GM21529 (cell line): ENCODE data around the gene ATF6B.
"Not testable (repeated sequence)": the region's sequence is repeated elsewhere in the genome, so short reads cannot be mapped to it uniquely, and the experiment has no call there.

Experiments used
- ATAC-seq: cut with Tn5 transposase; IDR thresholded peaks from one replicate; pipeline ENCODE4 v1.9.1; 2021; ENCODE audit not compliant: unreplicated experiment

Gene ATF6B

GRCh38 chr6:32083812-32084768, 44.0 kb downstream of the ATF6B start:
- no peak for ATAC-seq

- no peak for ATAC-seq
These were observed 45.1 kb downstream of the ATF6B start for GRCh38 chr6:32082935-32083334.

GRCh38 chr6:32082478-32082877, 45.6 kb downstream of the ATF6B start:
- no peak for ATAC-seq

GRCh38 chr6:32081168-32081990, 46.7 kb downstream of the ATF6B start:
- ATAC-seq = no peak

GRCh38 chr6:32079566-32080290, 48.3 kb downstream of the ATF6B start:
- ATAC-seq = no peak

GRCh38 chr6:32076321-32076809, 51.7 kb downstream of the ATF6B start:
- no peak for ATAC-seq

- ATAC-seq = no peak
These were observed 52.3 kb downstream of the ATF6B start for GRCh38 chr6:32075781-32076180.

- no peak for ATAC-seq
These were observed 53.0 kb downstream of the ATF6B start for GRCh38 chr6:32074996-32075532.

- no peak for ATAC-seq
These were observed 54.4 kb downstream of the ATF6B start for GRCh38 chr6:32073613-32074012.

GRCh38 chr6:32073101-32073500, 54.9 kb downstream of the ATF6B start:
- no peak for ATAC-seq

- no peak for ATAC-seq
These were observed 57.1 kb downstream of the ATF6B start for GRCh38 chr6:32070814-32071543.

- no peak for ATAC-seq
These were observed 58.0 kb downstream of the ATF6B start for GRCh38 chr6:32069878-32070515.

- no peak for ATAC-seq
These were observed 58.6 kb downstream of the ATF6B start for GRCh38 chr6:32069460-32069859.

GRCh38 chr6:32068867-32069266, 59.2 kb downstream of the ATF6B start:
- no peak for ATAC-seq

- ATAC-seq = not testable (repeated sequence)
These were observed 59.7 kb downstream of the ATF6B start for GRCh38 chr6:32068315-32068714.

GRCh38 chr6:32067521-32067920, 60.5 kb downstream of the ATF6B start:
- not testable (repeated sequence) for ATAC-seq
